ENCODE data around the gene PTPRN2. TPM values are rescaled to one million over a fixed set of nuclear protein-coding genes. Genes with fewer than 3 reads are reported as not detected.

Gene PTPRN2
- total and polyA plus RNA-seq, 2 of the 8 experiments (the other 6 are each of a cell fraction or from before 2014, with no cell fraction given), result 2.6 to 4.5 TPM

GRCh38 chr7:157813053-157813452 lies 774.6 kb downstream of the PTPRN2 start:
- Histone ChIP-seq H3K23me2 (ENCODE audit: low read depth, low read length) (peaks cover 7% of the 10 kb centered on the region), H3K27me3 (replicated peaks in 1 of 4; ENCODE audit: control insufficient read depth in 3 of 4, extremely low read depth in 1 of 4, insufficient read depth in 3 of 4, low read length in 3 of 4) (no peaks in the 10 kb centered on the region)

More at GRCh38 chr7:157813053-157813452, 774.6 kb downstream of the PTPRN2 start:
- whole genome bisulfite sequencing, 2 experiments (ENCODE audit: extremely low coverage in 1 of 2, insufficient coverage in 1 of 2, insufficient read length in 1 of 2, insufficient replicate concordance in 2 of 2, low coverage in 1 of 2, low lambda C conversion rate in 2 of 2, missing lambda C conversion rate in 1 of 2), result 96% methylated on average over 16 of the region's 17 CpGs; no CpG with 5 or more reads in 1 of the 2 experiments
- no peak overlapping the region for H3K23ac ChIP-seq (ENCODE audit: insufficient read length)
- no peak overlapping the region for H3K4ac ChIP-seq (replicated peaks; ENCODE audit: insufficient read length, low read depth, low read length)
- no peak overlapping the region for H2BK20ac ChIP-seq (ENCODE audit: low read length)
- H3K27ac ChIP-seq (ENCODE audit: low read depth, low read length), result no peak overlapping the region
- TF ChIP-seq ZNF274 (IDR thresholded peaks at IDR 0.05; ENCODE audit: borderline replicate concordance, extremely low read depth, low read length) (no peak), SP4 (IDR thresholded peaks at IDR 0.05; ENCODE audit: low read length) (no peak), BACH1 (IDR thresholded peaks at IDR 0.05; ENCODE audit: low read length) (no peak), RBBP5 (IDR thresholded peaks at IDR 0.05; ENCODE audit: borderline replicate concordance, low read depth, low read length) (no peak), POLR2AphosphoS5 (IDR thresholded peaks at IDR 0.05; ENCODE audit: low read depth, low read length) (no peak), POU5F1 (IDR thresholded peaks at IDR 0.05; ENCODE audit: low read depth, low read length) (no peak)
- TF ChIP-seq, protein P1, sequence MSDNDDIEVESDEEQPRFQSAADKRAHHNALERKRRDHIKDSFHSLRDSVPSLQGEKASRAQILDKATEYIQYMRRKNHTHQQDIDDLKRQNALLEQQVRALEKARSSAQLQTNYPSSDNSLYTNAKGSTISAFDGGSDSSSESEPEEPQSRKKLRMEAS (IDR thresholded peaks at IDR 0.05), result no peak
- no peak overlapping the region for H4K8ac ChIP-seq (ENCODE audit: extremely low read depth, insufficient read depth, low read length)
- no peak overlapping the region for H3K4me3 ChIP-seq (ENCODE audit: extremely low read depth in 1 of 4, insufficient read depth in 2 of 4, low read depth in 3 of 4, low read length in 4 of 4)
- H4K91ac ChIP-seq (replicated peaks; ENCODE audit: insufficient read length, low read length), result no peak overlapping the region
- no peaks in the 10 kb centered on the region; a peak in 1 of 8 replicates for H3K36me3 ChIP-seq (ENCODE audit: control insufficient read depth in 2 of 4, insufficient read depth in 4 of 4, low read length in 3 of 4)
- no peak overlapping the region for H2BK15ac ChIP-seq (ENCODE audit: low read length)
- no peak overlapping the region for H3K14ac ChIP-seq (ENCODE audit: insufficient read length)
- peaks cover 17 to 25% of the 10 kb centered on the region in 2 experiments for H3K9me3 ChIP-seq (ENCODE audit: insufficient read depth in 2 of 2, low read depth in 1 of 2, low read length in 1 of 2)
- no peak overlapping the region for H2BK120ac ChIP-seq (replicated peaks; ENCODE audit: low read depth, low read length)
- H3K56ac ChIP-seq (replicated peaks; ENCODE audit: insufficient read length, low read depth, low read length), result no peak overlapping the region
- DNase-seq (ENCODE audit: low read depth in 1 of 2, low spot score in 2 of 2), result no peak
- H3K4me1 ChIP-seq (replicated peaks in 1 of 4; ENCODE audit: control insufficient read depth in 3 of 4, insufficient read depth in 4 of 4, low read length in 3 of 4), result no peaks in the 10 kb centered on the region; a peak in 1 of 7 replicates
- CTCF ChIA-PET (ENCODE audit: partially characterized antibody), result interaction anchor here (1.1 kb wide), 1 partner anchor 63 kb away, joined by 3 read pairs; no protein-coding TSS in a partner anchor
- no peak overlapping the region for H4K5ac ChIP-seq (ENCODE audit: insufficient read length, low read depth, low read length)
- no peak overlapping the region for H2BK12ac ChIP-seq (ENCODE audit: low read depth, low read length)
- no peaks in the 10 kb centered on the region for H3K79me2 ChIP-seq (ENCODE audit: control insufficient read depth in 1 of 2, insufficient read depth in 2 of 2, low read length in 2 of 2)
- no peak for FAIRE-seq
- POLR2A ChIA-PET (ENCODE audit: partially characterized antibody), result no interaction called here
- no peak overlapping the region for H2AK5ac ChIP-seq (ENCODE audit: low read depth, low read length)
- no peak overlapping the region for H2BK5ac ChIP-seq (ENCODE audit: low read depth, low read length)
- H3K9ac ChIP-seq (replicated peaks in 1 of 4; ENCODE audit: extremely low read depth in 1 of 4, low read depth in 3 of 4, low read length in 3 of 4), result no peak overlapping the region
- H3K4me2 ChIP-seq (ENCODE audit: insufficient read depth in 1 of 2, low read depth in 2 of 2, low read length in 2 of 2), result no peak overlapping the region
- no peak overlapping the region for H2AFZ ChIP-seq (ENCODE audit: low read length)
- no peak overlapping the region for H3K18ac ChIP-seq (ENCODE audit: extremely low read depth, low read length)
- H3K79me1 ChIP-seq (ENCODE audit: low read depth, low read length), result no peaks in the 10 kb centered on the region
- H4K20me1 ChIP-seq (replicated peaks in 1 of 2; ENCODE audit: control insufficient read depth in 1 of 2, insufficient read depth in 2 of 2, low read length in 2 of 2), result peaks cover 0 to 2% of the 10 kb centered on the region in 2 experiments

All from H1 (cell line).